Stimulated activated CD8-positive, alpha-beta memory T cell treated with anti-CD3 and anti-CD28 coated beads, Interleukin-7, amount 100 ng/mL, for 48 hours (primary cell): ENCODE measurements around the gene ANKRD39.

ENCODE experiments used
- DNase-seq, 2 donors: peaks; one replicate each; pipeline ENCODE4 v3.0.0-alpha.2; 2020; ENCODE audit warnings: low read depth in 1 of 2; ENCODE audit errors: extremely low read depth in 1 of 2

The ANKRD39 gene

GRCh38 chr2:96859681-96860064 lies 1.9 kb upstream of the ANKRD39 start:
- no peak for DNase-seq

DNA sequence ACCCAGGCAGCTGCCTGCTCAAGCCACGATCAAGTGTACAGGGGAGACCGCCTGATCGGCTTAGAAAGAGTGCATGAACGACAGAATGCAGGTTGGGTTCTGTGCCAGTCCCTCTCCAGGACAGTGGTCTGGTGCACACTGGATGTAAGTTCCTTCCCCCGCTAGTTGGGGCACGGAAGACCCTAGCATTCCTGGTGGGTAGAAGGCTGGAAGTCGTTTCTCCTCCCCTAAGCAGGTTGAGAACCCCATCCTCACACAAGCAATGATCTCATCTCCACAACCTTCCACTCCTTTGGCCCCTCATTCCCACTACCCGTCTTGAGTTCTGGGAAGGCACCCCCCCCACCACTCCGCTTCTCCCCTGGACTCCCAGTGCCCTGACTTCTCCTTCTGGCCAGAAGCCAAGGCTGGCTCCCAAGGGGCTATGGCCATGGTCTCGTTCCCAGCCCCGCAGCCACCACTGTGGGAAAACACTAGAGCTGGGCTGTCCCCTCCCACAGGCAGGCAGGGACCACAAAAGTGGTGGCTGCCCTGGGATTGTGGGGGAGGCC lies 1.4 kb upstream of the ANKRD39 start:
- DNase-seq, result no peak

DNA sequence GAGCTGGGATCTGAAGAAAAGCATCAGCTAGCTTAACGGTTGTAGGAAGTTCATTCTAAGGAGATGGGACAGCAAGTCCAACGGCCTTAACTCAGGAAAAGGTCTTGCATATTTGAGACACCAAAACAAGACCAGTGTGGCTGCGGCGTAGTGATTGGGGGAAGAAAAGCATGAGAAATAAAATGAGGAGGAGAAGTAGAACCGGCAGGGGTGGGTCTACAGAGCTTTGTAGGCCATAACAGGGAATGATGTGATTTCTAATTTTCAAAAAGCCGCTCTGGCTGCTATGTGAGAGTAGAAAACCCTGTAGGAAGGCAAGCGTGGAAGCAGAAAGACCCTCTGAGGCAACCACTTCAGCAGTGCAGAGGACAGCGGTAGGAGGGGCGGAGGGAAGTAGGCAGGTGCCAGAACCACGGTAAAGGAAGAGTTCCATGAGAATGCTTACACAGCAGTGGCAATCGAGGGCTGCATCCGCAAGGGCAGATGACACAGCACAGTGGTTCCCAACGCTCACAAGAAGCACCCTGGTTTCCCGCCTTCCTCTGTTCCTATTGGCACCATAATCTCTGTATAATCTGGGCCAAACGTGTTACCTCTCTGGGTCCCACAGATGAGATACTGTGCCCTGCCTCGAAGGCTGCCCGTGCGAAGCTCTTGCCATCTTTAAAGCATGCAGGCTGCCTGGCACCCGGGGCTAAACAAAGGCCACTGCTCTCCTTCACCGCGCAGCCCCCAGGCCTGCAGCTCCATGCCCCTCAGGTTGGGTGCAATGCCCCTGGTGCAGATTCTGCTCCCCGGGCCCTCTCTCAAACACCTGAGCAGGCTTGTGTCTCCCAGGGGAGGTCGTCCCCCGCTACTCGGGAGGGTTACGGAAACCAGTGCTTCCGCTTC lies 795 bp downstream of the ANKRD39 start:
- no peak for DNase-seq

DNA sequence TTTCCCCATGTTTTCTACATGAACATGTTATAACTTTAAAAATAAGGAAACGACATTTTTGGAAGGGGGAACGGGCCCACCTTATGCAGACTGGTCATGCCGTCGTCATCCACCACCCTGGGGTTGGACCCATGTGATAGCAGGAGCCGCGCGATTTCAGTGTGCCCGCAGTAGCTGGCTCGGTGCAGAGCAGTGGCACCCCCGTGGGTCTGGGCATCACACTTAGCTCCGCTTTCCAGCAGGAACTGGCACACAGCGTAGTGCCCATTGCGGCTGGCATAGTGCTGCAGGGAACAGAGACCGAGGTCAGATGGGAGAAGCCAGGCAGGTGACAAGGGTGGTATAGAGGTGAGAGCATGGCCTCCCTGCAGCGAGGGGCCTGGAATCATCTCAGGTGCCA lies 4.5 kb downstream of the ANKRD39 start:
- DNase-seq, result no peak

GRCh38 chr2:96852667-96853066 lies 5.1 kb downstream of the ANKRD39 start:
- DNase-seq, result no peak

DNA sequence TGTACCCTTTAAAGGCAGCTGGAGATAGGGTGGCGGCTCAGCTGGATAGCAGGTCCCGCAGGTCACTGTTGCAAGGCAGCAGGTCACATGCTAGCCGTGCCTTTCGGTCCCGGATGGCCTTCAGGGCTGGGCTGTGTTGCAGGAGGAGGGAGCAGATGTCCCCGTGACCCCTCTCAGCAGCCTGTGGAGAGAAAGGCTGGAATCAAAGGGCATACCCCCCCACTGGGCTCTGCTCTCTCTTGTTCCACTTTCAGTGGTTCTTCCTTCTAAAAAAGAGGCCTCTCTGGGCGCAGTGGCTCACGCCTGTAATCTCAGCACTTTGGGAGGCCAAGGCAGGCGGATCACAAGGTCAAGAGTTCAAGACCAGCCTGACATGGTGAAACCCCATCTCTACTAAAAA lies 9.6 kb downstream of the ANKRD39 start:
- no peak for DNase-seq

DNA sequence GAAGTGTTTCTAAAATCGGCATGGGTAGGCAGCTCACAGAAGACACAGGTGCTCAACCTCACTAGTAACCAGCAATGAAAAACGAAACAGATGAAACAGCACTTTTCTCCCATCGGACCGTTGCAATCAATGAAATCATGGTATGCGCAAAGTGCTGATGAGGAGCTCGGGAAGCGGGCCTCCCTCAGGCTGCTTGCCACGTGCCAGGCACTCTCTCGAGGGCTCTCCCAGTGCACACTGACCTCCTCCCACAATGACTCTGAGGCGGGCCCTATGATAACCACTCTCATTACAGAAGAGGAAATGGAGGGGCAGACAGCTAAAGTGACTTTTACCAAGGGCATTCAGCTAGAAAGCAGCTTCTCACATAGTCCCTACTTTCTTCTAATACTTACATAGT lies 10.2 kb downstream of the ANKRD39 start:
- no peak for DNase-seq

GRCh38 chr2:96846825-96847224 lies 11.0 kb downstream of the ANKRD39 start:
- no peak for DNase-seq

GRCh38 chr2:96844405-96844808 lies 13.4 kb downstream of the ANKRD39 start:
- no peak for DNase-seq

DNA sequence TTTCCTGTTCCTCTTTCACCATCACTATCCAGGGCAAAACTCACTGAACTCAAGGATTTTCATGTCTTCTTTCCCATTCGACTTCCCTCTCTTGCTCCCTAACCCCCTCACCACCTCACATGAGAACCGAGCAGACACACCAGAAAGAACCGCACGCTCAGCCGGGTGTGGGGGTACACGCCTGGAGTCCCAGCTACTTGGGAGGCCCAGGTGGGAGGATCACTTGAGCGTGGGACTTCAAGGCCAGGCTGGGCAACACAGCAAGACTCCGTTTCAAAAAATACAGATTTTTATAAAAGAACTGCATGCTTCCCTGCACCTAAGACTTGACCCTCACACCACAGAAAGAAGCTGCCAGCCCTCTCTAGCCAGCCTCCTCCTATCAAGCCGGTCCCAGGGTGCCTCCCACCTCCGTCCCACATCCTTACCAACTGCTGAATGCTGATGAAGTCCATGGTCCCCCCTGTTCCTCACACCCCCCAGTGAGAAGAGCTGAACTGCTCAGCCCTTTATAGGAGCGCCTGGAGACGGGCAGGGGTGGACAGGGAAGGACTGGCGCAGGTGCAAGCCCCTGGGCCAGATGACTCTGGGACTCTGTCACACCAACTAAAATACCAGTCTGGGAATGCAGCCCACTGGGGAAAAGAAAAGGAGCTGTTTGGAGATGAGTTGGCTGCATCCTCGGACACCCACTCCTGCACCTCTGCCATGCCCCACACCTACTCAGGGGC lies 14.1 kb downstream of the ANKRD39 start, which contains the start of gene ANKRD23:
Gene ANKRD23, minus strand, starts transcription at position 484 of the 731 bp plus-strand sequence. Its CDS starts 29 bp downstream, at position 455.
- DNase-seq, result no peak

GRCh38 chr2:96842600-96842999 lies 15.2 kb downstream of the ANKRD39 start:
- no peak for DNase-seq

- DNase-seq, result no peak
These were observed 15.9 kb downstream of the ANKRD39 start for GRCh38 chr2:96841701-96842495.

DNA sequence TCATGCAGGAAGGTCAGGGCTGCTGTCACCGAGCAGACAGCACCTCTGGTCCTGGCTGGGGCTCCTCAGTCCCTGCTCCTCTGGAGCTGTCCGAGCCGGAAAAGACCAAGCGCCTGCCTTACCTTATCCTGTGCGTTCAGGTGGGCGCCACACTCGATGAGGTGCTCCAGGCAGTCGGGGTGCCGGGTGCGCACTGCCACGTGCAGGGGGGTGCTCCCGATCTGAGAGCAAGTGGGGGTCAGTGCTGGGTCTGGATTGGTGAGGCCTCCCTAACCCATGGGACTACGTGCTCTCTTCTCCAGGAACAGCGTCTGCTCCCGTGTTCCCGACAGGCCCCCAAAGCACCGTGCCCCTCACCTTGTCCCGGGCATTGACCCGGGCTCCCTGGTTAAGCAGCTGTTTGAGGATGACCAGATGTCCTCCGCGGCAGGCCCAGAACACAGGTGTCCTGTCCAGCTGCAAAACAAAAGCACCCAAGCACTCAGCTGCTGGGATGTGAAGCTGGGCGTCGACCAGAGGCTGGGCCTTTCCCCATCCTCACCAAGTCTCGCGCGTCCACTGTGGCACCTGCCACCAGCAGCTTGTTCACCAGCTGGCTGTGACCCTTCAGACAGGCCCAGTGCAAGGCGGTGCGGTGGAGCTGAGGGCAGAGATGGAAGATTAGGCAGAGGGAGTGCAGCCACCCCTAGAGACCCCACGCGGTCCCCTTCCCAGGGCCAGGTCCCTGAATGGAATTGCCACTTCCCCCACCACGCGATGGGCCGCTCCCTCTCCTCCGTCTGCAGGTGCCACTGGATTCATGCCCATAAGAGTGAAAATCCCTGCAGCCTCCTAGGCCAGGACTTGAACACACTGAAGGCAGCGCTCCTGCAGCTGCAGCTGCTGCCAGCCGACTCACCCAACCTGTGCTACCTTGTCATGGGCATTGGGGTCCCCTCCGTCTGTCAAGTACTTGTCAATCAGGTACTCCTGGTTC lies 17.7 kb downstream of the ANKRD39 start:
- no peak for DNase-seq

- DNase-seq, result peak; percentile 56 to 75
These were observed 18.4 kb downstream of the ANKRD39 start for GRCh38 chr2:96839293-96839874.

DNA sequence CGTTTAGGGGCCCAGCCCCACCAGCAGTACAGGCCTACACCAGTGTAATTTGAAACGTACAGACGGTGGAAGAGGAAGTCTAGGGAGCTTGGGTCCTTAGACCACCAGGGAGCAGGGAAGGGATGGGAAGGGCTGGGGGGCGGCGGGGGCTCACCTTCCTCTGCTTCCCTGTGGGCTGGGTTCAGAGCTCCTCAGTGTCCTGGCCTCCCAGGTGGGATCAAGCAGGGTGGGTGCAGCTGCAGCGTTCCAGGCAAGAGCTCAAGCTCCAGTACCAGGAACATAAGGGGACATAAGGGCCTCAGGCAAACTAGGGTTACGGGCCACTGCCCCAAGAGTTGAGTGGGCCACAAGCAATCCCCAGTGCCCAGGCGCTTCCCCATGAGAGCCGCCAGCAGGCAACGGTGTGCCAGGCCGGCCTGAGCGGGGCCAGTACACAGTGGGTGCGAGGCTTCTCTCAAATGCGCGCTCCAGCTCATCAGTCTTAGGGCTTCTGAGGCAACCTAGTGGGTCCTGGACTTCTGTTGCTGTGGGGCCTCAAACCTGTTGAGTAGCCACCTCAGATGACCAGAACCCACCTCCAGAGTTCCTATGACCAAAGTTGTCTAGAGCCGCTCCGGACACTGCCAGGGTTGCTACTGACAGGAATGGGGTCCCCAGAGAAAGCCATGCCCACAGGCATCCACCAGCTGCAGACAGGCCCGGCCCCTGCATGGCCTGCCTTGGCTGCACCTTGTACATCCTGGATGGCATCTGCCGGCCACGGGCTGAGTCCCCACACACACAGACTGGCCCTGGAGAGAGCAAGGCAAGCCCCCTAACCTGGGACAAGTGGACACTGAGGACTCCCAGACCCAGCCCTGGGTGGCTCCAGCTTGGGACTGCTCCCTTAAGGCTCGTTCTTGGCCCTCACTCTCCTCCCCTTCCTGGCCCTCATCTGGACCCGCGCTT lies 19.2 kb downstream of the ANKRD39 start:
- DNase-seq, result no peak

DNA sequence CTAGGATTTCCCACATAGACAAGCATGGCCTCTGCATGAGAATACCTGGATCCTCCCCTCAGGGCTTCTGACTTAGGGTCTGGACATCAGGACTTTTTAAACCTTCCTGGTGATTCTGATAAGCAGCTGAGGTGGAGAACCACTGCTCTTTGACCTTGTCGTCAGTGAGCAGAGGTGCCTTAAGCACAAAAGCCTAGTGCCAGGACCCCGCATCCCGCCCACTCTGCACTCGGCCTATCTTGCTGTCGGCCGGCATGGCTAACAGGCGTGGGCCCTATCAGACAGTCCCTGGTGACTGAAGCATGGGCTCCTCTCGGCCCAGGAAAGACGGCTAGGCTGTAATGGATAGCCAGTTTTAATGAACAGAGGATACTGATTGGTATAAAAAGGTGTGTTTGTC lies 20.2 kb downstream of the ANKRD39 start:
- DNase-seq, result no peak

GRCh38 chr2:96835830-96836229 lies 22.0 kb downstream of the ANKRD39 start:
- no peak for DNase-seq

DNA sequence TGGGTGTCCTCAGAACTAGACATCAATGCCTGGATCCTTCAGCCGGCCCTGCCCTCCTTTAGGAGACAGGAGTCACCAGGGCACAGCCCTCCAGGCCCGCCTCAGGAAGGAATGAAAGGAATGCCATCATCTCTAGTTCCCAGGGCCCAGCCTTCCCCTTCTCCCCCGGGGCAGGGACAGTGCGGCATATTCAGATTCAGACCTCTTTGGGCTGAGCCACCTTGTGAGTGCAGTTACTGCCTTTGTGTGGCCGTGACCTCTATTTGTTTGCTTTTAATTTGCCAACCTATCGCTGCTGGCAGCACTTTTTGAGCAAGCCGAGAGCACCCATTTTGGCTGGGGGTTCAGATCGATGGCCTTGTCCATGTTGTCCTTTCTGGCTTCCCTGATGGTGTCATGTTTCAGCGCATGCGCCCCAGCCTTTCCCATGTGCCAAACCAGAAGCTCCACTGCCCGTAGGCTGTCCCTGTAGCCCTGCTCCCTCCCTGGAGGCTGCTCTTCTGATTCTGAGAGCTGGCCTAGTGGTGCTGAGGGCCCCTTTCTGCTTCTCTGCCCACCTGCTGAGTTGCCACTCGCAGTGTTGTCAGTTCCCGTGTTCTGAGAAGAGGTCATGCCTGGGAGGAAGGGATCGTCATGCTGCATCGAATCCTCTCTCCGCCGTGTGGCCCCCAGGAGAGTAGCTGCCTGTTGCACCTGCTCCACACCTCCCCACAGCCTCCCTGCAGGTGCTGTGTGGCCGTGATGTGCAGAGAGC lies 24.9 kb downstream of the ANKRD39 start:
- DNase-seq, result no peak
